Neural cell (in vitro differentiated cells): ENCODE data around the gene RALGPS1. TPM values are rescaled to one million over a fixed set of nuclear protein-coding genes. Genes with fewer than 3 reads are reported as not detected.

Experiments
- H2AFZ ChIP-seq: fragments of 200-600, 300-800 bp; sonication (generic), shearing (Covaris generic); 2 replicates; pipeline ENCODE4 v1.6.0; 2014; ENCODE audit warnings: low read depth, mild to moderate bottlenecking, antibody characterized with exemption, low read length, moderate library complexity
- H3F3A ChIP-seq: fragments of 200-600 bp; shearing (Covaris generic); 2 replicates; pipeline ENCODE4 v1.6.1; 2016; ENCODE audit warnings: mild to moderate bottlenecking, moderate library complexity, mixed read lengths, antibody characterized with exemption, low read length; ENCODE audit not compliant: insufficient read depth, poor library complexity, severe bottlenecking
- H3K27ac ChIP-seq: fragments of 200-600, 300-800 bp; sonication (generic), shearing (Covaris generic); 2 replicates; pipeline ENCODE4 v1.5.1; 2014; ENCODE audit warnings: mild to moderate bottlenecking, low read length, moderate library complexity
- H3K27me3 ChIP-seq: fragments of 300-800, 200-600 bp; sonication (generic), shearing (Covaris generic); 2 replicates; pipeline ENCODE4 v1.6.0; 2014; ENCODE audit warnings: mild to moderate bottlenecking, low read depth, low read length, moderate library complexity; ENCODE audit not compliant: insufficient read depth
- H3K36me3 ChIP-seq: fragments of 300-800, 200-600 bp; sonication (generic), shearing (Covaris generic); 2 replicates; pipeline ENCODE4 v1.5.1; 2014; ENCODE audit warnings: mild to moderate bottlenecking, antibody characterized with exemption, low read length, moderate library complexity; ENCODE audit not compliant: insufficient read depth
- H3K4me2 ChIP-seq: fragments of 300-800, 200-600 bp; sonication (generic), shearing (Covaris generic); 2 replicates; pipeline ENCODE4 v1.6.0; 2014; ENCODE audit warnings: mild to moderate bottlenecking, low read length
- H3K4me3 ChIP-seq: fragments of 300-800, 200-600 bp; sonication (generic), shearing (Covaris generic); 2 replicates; pipeline ENCODE4 v1.5.1; 2014; ENCODE audit warnings: mild to moderate bottlenecking, low read length, moderate library complexity
- H3K79me2 ChIP-seq: fragments of 200-600 bp; shearing (Covaris generic); replicated peaks from 2 replicates; pipeline ENCODE4 v1.6.0; 2014; ENCODE audit warnings: mild to moderate bottlenecking, low read length, moderate library complexity; ENCODE audit not compliant: insufficient read depth
- H3K9ac ChIP-seq: fragments of 300-800, 200-600 bp; sonication (generic), shearing (Covaris generic); 2 replicates; pipeline ENCODE4 v1.6.1; 2016; ENCODE audit warnings: mild to moderate bottlenecking, low read length, mixed read lengths
- H3K9me2 ChIP-seq: fragments of 200-600 bp; shearing (Covaris generic); 2 replicates; pipeline ENCODE4 v1.6.1; 2016; ENCODE audit warnings: mild to moderate bottlenecking, low read length, mixed read lengths; ENCODE audit not compliant: insufficient read depth
- H3K9me3 ChIP-seq: fragments of 200-600, 300-800 bp; sonication (generic), shearing (Covaris generic); 2 replicates; pipeline ENCODE4 v1.6.1; 2016; ENCODE audit warnings: mild to moderate bottlenecking, mixed run types, low read length, moderate library complexity, mixed read lengths
- H4K20me1 ChIP-seq: fragments of 200-600 bp; shearing (Covaris generic); 2 replicates; pipeline ENCODE4 v1.6.1; 2016; ENCODE audit warnings: mild to moderate bottlenecking, mixed run types; ENCODE audit not compliant: insufficient read depth
- CTCF ChIP-seq: fragments of 450-650 bp; IDR thresholded peaks from 2 replicates; pipeline ENCODE4 v1.5.1; 2014; ENCODE audit warnings: antibody characterized with exemption, mild to moderate bottlenecking, moderate library complexity; ENCODE audit not compliant: poor library complexity, severe bottlenecking
- EP300 ChIP-seq: fragments of 450-650 bp; conservative IDR thresholded peaks from 2 replicates; pipeline ENCODE4 v1.6.1; 2014; ENCODE audit warnings: antibody characterized with exemption, mild to moderate bottlenecking, moderate library complexity; ENCODE audit not compliant: poor library complexity, severe bottlenecking
- EZH2 ChIP-seq: fragments of 200-600, 300-800 bp; shearing (Covaris generic), sonication (generic); IDR thresholded peaks from 2 replicates; pipeline ENCODE4 v1.6.1; 2014; ENCODE audit warnings: antibody characterized with exemption, low read length, borderline replicate concordance, mild to moderate bottlenecking; ENCODE audit not compliant: insufficient read depth, poor library complexity, severe bottlenecking
- MXI1 ChIP-seq: fragments of 450-650 bp; conservative IDR thresholded peaks from 2 replicates; pipeline ENCODE4 v1.6.1; 2014; ENCODE audit warnings: antibody characterized with exemption, mild to moderate bottlenecking; ENCODE audit not compliant: poor library complexity, severe bottlenecking
- POLR2AphosphoS5 ChIP-seq: IDR thresholded peaks from 2 replicates; pipeline ENCODE4 v1.6.1; 2012
- RAD21 ChIP-seq: fragments of 450-650 bp; conservative IDR thresholded peaks from 2 replicates; pipeline ENCODE4 v1.6.1; 2014; ENCODE audit warnings: antibody characterized with exemption, mild to moderate bottlenecking, moderate library complexity
- REST ChIP-seq: IDR thresholded peaks from 2 replicates; pipeline ENCODE4 v1.6.1; 2012; ENCODE audit warnings: borderline replicate concordance
- SMC3 ChIP-seq: fragments of 450-650 bp; conservative IDR thresholded peaks from 2 replicates; pipeline ENCODE4 v1.6.1; 2014; ENCODE audit warnings: antibody characterized with exemption, mild to moderate bottlenecking, moderate library complexity; ENCODE audit not compliant: poor library complexity
- TAF1 ChIP-seq: IDR thresholded peaks from 2 replicates; pipeline ENCODE4 v1.6.1; 2012; ENCODE audit warnings: low read depth
- polyA plus RNA-seq: library from polyadenylated mRNA; depleted of rRNA; stranded (reverse); fragments of >200 nt; gene quantifications from 2 replicates; pipeline ENCODE4 v1.2.3, GENCODE V29; 2014

RALGPS1 gene
- polyA plus RNA-seq, 1 donor from 2014 or later, result 37.1 TPM

GRCh38 chr9:127182901-127183746, 268.5 kb downstream of the RALGPS1 start:
- H3K9me2 ChIP-seq, result no peaks in the 10 kb centered on the region
- TF ChIP-seq REST (no peak), MXI1 (no peak), RAD21 (no peak), EZH2 (no peak), TAF1 (no peak), POLR2AphosphoS5 (no peak), CTCF (no peak), SMC3 (no peak), EP300 (no peak)
- no peaks in the 10 kb centered on the region for H3F3A ChIP-seq
- no peak overlapping the region for H2AFZ ChIP-seq
- no peaks in the 10 kb centered on the region for H3K79me2 ChIP-seq
- H3K9me3 ChIP-seq, result no peaks in the 10 kb centered on the region
- no peak overlapping the region for H3K27ac ChIP-seq
- H3K27me3 ChIP-seq, result no peaks in the 10 kb centered on the region
- H3K36me3 ChIP-seq, result no peaks in the 10 kb centered on the region
- H3K4me2 ChIP-seq, result no peak overlapping the region
- no peak overlapping the region for H3K9ac ChIP-seq
- H3K4me3 ChIP-seq, result no peak overlapping the region
- no peaks in the 10 kb centered on the region for H4K20me1 ChIP-seq

GRCh38 chr9:127183814-127184582, 269.4 kb downstream of the RALGPS1 start:
- Histone ChIP-seq H3K36me3 (no peaks in the 10 kb centered on the region), H4K20me1 (no peaks in the 10 kb centered on the region), H3K79me2 (no peaks in the 10 kb centered on the region), H3K4me3 (no peak overlapping the region), H3K9me3 (no peaks in the 10 kb centered on the region), H2AFZ (no peak overlapping the region), H3F3A (no peaks in the 10 kb centered on the region), H3K27ac (no peak overlapping the region), H3K9ac (no peak overlapping the region), H3K27me3 (no peaks in the 10 kb centered on the region), H3K9me2 (no peaks in the 10 kb centered on the region), H3K4me2 (no peak overlapping the region)
- no peak for TF ChIP-seq SMC3
- no peak for TF ChIP-seq REST
- TF ChIP-seq RAD21, result no peak
- no peak for TF ChIP-seq POLR2AphosphoS5
- TF ChIP-seq EP300, result no peak
- TF ChIP-seq CTCF, result no peak
- TF ChIP-seq EZH2, result no peak
- no peak for TF ChIP-seq MXI1
- no peak for TF ChIP-seq TAF1
